DMS53 treated with DMSO at 0.1 percent for 48 hours (cell line): ENCODE results near the gene NOTO.

Source experiments
- DNase-seq: peaks from one replicate; lab custom pipeline; 2025; ENCODE audit not compliant: unreplicated experiment; lab: John Stamatoyannopoulos, UW

NOTO gene

DNA sequence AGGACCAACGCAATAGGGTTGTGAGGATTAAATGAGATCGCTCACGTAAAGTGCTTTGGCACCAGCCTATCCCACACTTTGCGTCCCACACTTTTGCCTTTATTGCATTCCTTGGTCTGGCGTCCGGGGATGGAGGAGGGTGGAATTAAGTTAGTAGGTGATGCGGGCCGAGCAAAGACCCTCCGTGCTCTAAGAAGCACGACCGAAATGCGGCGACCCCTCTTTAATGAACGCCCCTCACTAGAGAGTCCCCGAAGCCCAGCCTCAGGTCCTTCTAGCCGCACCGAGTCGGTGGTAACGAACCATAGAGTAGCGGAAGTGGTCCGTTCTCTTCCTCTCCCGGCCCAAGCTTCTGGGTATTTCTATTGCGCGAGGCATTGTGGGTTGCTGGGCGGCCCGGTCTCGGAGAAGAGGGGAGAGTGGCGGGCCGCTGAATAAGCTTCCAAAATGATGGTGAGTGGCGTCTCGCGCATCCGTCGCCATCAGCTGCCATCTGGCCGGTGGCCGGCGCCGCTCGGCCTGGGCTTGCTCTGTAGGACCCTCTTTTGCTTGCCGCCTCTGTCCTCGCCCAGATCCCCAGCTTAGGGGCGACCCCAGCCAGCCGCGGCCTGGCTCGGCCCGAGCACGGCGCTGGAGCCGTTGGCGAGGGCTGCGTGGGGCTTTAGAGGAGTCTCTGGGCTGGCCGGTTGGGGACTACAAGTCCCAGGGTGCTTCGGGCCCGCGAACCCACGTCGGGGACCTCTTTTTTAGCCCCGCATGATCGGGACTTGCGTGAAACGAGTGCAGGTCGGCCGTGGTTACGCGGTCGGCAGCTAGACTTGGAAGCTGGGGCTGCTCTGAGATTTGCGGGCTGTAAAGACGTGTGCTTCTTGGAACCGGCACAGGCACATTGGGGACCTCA, 31.8 kb downstream of the NOTO start, which contains the start of gene CCT7:
Gene CCT7, plus strand, starts transcription at position 377 of the 901 bp plus-strand sequence. Its CDS starts 71 bp downstream, at position 448.
- peak; percentile 86 for DNase-seq

DNA sequence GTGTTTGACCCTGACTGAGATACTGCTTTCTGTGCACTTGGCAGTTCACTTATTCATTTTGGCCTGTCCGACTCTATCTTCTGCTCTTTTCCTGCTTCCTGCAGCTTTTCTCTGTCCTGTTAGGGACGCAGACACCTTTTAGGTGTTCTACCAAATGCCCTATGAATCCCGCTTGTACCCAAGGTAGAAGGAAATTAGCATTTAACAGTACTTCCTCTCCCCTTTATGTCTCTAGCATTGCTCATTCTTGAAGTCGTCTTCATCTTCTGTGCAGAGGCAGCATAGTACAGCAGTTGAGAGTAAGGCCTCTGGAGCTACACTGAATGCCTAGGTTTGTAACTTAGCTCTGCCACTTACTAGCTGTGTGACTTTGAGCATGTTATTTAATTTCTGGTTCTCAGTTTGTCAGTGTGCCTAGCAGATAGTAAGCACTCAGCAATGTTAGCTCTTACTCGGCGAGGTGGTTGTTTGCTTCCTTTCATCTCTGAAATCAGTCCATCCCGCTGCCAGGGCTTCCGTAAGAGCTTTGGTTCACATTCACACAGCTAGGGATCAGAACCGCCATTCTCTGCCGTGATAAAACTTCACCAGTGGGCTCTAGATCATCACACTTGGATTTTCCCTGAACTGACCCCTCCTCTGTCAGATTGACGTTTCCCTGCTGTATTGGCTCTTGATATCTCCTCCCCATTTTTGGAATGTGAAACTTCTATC, 33.1 kb downstream of the NOTO start:
- no peak for DNase-seq

DNA sequence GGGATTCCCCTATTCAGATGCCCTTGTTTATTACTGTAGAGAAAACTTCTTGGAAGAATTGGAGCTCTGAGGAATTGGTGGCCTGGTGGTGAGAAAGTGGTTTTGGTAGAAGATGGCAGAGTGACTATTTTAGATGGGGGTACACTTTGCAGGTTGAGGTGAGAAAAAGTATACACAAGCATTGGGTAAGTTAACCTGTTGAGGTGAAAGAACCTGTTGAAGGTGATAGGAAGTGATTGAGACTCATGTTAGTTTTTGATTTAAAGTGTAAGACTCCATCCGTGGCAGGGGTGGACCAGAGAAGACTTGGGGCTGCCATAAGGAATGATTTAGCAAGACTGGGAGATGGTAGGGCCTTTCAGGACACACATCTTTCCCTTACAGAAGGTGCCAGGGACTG, 34.8 kb downstream of the NOTO start:
- no peak for DNase-seq

DNA sequence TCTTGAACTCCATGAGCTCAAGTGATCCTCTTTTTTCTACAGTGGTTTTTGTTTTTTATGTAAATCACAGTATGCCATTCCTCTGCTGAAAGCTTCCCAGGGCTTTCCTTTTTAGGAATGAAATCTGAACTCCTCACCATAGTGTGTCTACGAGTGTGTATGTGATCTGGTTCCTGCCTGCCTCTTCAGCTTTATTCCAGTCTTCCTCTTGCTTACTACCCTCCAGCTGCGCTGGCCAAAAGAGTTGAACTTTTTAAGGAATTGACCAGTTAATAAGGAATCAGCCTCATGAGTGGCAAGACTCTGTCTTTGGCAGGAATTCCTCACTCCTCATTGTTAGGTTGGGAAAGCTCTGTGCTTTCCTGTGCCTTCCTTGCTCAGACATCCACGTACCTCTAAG, 35.8 kb downstream of the NOTO start:
- no peak for DNase-seq

DNA sequence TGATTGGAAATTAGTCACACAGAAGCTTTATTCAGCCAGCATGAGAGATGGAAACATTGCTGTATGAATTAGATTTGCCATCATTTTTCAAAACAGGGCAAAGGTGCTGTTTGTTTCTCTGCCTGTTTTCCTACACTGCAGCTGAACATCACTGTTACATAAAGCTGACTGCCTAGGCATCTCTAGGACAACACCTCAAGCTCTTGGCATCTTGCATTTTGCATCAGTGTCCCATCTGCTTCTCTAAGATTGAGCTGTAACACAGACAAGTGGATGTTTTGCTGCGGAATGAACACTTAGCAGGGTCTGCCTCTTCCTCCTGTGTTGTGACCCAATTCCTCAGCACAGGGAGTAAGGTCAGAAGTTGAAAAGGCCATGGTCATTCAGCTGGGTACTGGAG, 36.6 kb downstream of the NOTO start:
- no peak for DNase-seq

DNA sequence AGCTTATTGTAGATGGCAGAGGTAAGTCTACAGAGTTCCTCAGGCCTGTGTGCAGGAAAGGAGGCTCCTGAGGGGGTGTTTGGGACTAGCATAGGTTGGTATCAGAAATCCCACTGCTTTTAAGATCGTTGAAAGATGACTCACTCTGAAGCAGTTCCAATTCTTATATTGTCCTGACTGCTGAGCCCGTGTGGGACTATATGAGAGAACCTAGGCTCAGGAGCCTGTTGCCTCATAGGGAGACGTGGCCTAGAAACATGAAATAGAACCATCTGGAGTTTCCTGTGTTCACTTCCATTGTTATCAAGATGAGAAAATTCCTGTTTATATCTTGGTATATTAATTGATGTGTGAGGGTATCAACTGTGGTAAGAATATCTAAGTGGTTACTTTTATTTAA, 37.4 kb downstream of the NOTO start:
- DNase-seq = no peak

DNA sequence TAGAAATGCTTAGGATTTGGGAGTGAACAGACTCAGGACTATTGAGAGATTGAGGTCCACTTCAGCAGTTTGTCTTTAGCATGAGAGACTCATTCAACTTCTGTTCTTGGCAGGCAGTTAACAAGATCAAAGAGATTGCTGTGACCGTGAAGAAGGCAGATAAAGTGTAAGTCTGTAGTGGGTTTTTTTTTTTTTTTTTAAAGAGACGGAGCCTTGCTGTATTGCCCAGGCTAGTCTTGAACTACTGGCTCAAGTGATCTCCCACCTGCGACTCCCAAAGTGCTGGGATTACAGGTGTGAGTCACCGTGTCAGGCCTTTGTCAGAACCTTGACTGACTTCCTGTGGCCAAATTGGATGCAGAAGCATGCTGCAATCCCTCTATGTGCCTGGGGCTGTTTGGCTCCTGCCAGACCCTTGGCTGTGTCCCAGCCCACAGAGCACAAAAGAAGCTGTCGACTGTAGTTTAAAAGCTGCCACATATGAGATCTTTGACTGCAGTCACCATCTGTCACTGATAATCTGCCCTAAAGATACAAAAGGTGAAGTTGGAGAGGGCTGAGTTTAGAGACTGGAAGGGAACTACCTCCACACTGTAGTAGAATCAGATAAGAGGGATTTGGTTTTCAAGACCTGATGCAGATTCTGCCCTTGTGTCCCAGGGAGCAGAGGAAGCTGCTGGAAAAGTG, 41.7 kb downstream of the NOTO start:
- DNase-seq = no peak

DNA sequence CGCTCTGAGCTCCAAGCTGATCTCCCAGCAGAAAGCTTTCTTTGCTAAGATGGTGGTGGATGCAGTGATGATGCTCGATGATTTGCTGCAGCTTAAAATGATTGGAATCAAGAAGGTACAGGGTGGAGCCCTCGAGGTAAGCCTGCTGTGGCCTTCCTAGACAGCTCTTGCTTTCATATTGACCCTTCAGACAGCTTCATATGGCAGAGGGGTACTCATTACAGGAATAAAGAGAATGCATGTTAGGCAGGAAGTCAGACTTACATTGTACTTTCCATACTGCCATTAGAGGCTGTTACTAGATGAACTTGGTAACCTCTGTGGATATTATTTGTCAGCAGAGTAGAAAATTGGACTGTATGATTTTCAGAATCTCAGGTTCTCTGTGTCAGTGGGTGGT, 42.2 kb downstream of the NOTO start:
- DNase-seq = no peak

DNA sequence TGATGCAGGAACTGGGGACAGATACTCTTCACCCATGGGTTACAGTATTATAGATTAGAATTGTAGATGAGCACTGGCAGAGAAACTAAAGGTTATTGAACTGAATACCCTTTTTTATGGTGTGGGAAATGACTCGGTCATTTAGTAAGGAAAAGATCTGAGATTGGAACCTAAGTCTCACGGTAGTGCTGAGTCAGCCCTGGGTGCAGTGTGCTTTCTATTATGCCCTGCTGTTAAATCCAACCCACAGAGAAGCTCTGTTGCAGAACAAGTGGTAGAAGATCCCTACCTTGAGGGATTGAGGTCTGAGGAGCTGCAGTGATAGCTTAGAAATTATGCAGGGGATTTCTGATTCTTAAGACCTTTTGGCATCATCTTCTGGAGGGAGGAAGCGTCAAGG, 44.5 kb downstream of the NOTO start:
- DNase-seq = no peak

DNA sequence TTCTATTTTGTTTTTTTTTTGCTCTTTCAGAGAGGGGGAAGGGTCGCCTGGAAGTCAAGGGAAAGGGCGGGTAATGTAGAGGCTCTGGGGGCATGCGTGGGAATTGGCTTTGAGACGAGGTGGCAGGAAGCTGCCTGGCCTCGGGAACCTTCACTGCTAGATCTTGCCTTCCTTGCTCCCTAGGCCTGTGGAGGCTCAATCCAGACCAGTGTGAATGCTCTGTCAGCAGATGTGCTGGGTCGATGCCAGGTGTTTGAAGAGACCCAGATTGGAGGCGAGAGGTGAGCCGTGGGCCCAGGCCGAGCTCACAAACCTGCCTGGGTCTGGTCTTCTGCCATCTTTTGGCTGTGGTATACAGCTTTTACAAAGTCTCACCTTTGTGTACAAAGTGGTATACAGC, 47.3 kb downstream of the NOTO start:
- no peak for DNase-seq

DNA sequence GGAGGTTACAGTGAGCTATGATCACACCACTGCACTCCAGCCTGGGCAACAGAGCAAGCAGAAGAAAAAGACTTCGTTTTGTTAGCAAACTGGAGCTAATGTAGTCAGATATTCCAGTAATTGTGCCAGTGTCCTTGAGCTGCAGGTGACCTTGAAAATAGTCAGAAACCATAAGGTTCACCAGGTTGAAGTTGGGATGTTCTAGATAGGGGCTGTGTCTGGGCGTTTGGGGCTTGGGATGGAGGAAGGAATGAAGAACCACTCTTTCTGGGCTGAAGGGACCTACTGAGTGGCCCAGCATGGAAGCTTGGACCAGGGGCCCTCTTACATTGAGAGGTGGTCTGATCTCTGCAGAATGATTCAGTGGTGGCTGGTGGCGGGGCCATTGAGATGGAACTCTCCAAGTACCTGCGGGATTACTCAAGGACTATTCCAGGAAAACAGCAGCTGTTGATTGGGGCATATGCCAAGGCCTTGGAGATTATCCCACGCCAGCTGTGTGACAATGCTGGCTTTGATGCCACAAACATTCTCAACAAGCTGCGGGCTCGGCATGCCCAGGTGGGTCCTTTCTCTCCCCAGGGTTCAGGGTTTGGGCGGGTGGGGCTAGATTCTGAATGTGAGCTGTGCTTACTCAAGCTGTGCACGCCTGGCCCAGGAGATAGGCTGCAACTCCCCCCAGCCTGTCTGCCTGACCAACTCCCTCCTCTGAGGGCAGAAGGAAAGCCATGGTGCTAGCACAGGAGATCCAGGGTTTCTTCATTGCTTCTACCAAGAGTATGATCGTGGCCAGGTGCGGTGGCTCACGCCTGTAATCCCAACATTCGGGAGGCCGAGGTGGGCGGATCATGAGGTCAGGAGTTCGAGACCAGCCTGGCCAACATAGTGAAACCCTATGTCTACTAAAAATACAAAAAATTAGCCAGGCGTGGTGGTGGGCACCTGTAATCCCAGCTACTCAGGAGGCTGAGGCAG, 48.8 kb downstream of the NOTO start:
- DNase-seq = no peak

DNA sequence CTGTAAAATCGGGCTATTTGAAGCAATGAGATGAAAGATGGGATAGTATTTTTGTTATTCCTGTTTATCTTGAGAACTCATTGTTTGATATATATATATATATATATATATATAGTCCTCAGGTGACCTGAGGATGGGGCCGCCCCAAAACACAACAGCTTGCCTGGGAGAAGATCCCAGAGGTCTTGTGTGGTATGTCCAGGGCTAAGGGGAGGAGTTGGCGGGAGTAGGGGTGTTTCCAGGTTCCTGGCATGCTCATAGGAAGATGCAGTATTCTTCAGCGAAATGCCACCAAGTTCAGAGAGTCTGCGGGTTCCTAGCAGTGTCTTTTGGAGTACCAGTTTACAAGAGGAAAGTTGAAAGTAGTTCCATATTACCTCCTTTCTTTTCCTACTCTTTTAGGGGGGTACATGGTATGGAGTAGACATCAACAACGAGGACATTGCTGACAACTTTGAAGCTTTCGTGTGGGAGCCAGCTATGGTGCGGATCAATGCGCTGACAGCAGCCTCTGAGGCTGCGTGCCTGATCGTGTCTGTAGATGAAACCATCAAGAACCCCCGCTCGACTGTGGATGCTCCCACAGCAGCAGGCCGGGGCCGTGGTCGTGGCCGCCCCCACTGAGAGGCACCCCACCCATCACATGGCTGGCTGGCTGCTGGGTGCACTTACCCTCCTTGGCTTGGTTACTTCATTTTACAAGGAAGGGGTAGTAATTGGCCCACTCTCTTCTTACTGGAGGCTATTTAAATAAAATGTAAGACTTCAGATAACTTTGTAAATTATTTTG, 50.1 kb downstream of the NOTO start:
- DNase-seq = no peak

DNA sequence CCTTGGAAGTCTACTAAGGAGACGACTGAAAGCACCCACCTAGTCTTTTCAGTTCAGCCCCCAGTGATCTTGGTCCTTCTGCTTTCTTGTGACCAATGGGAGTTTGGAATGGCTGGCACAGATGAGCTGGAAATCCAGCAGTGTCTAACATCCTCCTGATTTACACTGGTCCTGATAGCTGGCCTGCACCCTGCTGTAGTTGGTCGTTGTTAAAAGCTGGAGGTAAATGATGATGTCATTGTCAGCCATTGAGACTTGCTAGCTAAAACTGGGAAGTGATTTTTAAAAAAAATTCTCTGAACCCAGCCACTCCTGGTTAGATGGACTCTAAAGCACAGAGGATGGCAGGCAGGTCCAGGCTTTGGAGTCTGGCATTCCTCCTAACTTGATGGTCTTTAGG, 51.0 kb downstream of the NOTO start:
- no peak for DNase-seq

DNA sequence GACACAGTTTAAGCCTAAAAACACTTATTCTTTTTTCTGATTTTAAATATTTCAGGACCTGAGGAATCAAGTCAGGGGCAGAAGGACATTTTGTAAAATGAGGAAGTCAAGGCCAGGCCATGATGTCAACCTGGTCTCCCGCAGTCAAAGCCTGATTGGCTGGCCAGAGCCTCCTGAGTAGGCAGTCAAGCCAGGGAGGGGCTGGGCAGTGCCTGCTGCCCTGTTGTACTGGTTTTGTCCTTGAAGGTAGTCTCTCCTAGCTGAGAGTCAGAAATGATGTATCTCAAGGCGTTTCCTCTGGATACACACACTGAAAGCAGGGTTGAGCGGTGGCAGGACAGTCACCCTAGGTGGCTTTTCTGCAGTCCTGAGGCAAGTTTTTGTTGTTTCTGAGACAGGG, 51.5 kb downstream of the NOTO start:
- no peak for DNase-seq

DNA sequence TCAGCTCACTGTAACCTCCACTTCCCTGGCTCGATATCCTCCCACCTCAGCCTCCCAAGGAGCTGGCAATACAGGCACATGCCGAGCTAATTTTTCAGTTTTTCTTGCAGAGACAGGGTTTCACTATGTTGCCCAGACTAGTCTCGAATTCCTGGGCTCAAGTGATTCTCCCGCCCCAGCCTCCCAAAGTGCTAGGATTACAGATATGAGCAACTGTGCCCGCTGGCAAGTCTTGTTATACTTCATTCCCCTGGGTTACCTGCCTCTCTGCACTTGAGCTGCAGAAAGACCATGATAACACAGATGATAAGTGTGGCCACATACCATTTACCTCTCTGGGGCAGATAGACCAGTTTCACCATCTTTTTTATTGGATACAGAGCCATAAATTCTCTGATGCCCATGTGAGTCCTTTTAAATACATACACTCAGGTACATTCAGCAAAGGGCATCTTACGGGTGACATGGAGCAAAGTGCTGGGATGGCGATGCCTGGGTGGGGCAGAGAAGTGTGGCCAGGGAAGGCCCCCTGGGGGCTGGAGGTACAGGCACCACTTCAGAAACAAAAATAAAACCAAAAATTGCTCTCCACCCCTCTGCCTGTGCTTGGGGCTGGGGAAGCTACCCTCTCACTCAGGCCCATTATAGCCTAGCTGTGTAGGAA, 52.1 kb downstream of the NOTO start:
- no peak for DNase-seq

DNA sequence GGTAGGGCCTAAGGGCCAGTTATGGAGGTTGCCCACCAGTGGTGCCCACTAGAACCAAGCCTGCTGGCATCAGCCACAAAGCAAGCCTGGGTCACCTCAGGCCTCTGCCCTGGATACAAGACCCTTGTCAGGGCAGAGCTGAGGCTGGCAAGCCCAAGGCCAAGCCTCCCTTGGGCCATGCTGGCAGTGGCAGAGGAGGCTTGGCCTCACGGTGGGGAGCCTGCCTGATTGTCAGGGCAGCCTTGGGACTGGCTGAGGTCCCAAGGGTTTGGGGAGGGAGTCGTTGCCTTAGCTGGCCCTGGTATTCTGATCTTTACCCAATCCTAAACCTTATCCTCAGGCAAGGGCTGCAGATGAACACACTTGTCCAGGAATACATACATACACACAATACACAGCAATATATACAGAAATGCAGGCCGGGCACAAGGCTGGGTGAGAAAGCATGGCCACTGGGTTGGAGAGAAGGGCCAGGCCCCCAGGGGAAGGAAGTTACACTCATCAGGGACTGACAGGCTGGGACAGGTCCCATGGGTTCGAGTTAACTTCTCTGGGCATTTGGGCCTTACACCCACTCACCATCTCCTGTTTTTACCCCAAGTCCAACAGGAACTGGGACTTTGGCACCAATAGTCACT, 52.8 kb downstream of the NOTO start:
- no peak for DNase-seq

DNA sequence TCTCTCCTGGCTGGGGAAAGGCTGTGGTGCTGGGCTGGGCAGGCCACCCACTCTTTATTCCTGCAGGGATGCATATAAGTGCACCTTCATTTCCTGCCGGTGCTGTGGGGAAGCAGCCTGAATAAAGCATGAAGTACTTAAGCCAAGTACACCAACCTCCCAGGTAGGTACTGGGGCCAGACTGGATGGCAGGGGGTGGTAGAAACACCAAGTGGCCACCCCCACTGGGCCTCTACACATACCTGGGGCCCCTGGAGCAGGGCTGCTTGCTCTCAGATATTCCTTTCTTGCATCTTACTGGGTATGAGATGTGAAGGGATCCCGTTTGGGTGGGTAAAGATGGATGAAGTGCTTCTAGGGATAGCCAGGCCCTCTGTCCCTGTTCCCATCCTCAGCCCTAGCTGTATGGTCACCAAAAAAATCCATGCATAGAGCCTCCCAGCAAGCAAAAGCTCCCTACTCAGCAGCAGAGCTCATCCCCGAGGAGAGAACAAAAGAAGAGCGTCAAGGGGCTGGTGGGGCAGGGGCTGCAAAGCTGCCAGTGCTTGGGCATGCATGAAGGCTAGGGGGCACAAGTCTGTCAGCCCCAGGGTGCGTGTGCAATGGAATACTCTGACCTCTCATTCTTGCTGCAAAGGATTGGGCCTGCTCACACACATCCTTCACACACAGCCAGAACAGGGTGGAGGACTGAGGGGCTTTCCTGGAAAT, 53.7 kb downstream of the NOTO start:
- DNase-seq = no peak

DNA sequence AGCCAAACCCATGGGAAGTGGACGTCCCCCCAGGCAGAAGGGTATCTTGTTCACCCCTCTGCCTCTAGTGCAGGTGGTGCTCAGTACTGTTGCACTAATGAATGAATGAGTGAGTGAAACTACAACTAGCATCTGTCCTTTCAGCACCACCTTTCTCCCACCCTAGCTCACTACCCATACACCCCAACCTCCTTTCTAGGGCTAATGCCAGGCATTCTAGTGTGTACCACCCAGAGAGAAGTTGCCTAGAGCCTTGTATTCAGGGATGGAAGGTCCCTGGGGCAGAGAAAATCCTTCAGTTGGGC, 54.2 kb downstream of the NOTO start:
- DNase-seq = no peak
